Left ventricle myocardium inferior (tissue), 1 donor: ENCODE measurements around the gene PTPRG. TPM values are rescaled to one million over a fixed set of nuclear protein-coding genes. Genes with fewer than 3 reads are reported as not detected.

ENCODE experiments used
- DNase-seq: peaks from one replicate; pipeline ENCODE4 v3.0.0-alpha.2; 2020
- H3K27ac ChIP-seq: fragments of 200-600 bp; replicated peaks from 2 replicates; pipeline ENCODE4 v1.8.0; 2021
- H3K27me3 ChIP-seq: fragments of 200-600 bp; 2 replicates; pipeline ENCODE4 v1.8.0; 2021; ENCODE audit warnings: low read depth
- H3K36me3 ChIP-seq: fragments of 200-600 bp; 2 replicates; pipeline ENCODE4 v1.8.0; 2021
- H3K4me1 ChIP-seq: fragments of 200-600 bp; 2 replicates; pipeline ENCODE4 v1.8.0; 2021
- H3K4me3 ChIP-seq: fragments of 200-600 bp; 2 replicates; pipeline ENCODE4 v1.8.0; 2021; ENCODE audit warnings: mild to moderate bottlenecking, moderate library complexity
- H3K9me3 ChIP-seq: fragments of 200-600 bp; replicated peaks from 2 replicates; pipeline ENCODE4 v1.8.0; 2021
- intact Hi-C: fragments of 100-400 bp; cut with micrococcal nuclease; formaldehyde crosslinking; loops from one replicate; pipeline ENCODE4 v1.11.0; 2022
- total RNA-seq: library from RNA; stranded (reverse); fragmentation: NEBNext Ultra II Directional; extraction: Animal tissue kit (Norgen Biotek cat#: 25700); gene quantifications from one replicate; pipeline ENCODE4 v1.2.1, GENCODE V29; 2021
- TF ChIP-seq, protein P1 (sequence below): fragments of 200-600 bp; IDR thresholded peaks from 2 replicates; pipeline ENCODE4 v1.8.0; 2021; ENCODE audit warnings: antibody characterized with exemption, mild to moderate bottlenecking, borderline replicate concordance
- donor health status: DM: no; HTN: yes; CAD: no; lungs with severe emphysema.

The PTPRG gene
- total RNA-seq, 1 donor from 2014 or later: 29.6 TPM

DNA sequence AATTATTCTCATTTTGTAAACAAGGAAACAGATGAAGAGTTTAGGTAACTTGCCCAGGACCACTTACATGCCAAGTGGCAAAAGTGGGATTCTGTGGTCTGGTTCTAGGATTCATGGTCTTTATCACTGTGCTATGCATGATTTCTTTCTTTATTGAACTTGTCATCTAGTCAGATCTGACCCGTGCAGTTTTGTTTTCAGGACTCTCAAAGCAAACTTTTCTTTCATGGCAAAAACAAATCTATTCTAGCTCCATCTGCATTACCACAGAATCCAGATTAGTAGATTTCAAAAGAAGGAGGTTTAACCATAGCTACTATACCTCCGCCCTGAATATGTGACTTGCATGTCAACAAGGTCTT, 404.4 kb downstream of the PTPRG start:
- no peak overlapping the region for H3K4me3 ChIP-seq
- no peak overlapping the region for H3K27ac ChIP-seq
- no peaks in the 10 kb centered on the region for H3K27me3 ChIP-seq
- DNase-seq: no peak
- TF ChIP-seq, protein P1, sequence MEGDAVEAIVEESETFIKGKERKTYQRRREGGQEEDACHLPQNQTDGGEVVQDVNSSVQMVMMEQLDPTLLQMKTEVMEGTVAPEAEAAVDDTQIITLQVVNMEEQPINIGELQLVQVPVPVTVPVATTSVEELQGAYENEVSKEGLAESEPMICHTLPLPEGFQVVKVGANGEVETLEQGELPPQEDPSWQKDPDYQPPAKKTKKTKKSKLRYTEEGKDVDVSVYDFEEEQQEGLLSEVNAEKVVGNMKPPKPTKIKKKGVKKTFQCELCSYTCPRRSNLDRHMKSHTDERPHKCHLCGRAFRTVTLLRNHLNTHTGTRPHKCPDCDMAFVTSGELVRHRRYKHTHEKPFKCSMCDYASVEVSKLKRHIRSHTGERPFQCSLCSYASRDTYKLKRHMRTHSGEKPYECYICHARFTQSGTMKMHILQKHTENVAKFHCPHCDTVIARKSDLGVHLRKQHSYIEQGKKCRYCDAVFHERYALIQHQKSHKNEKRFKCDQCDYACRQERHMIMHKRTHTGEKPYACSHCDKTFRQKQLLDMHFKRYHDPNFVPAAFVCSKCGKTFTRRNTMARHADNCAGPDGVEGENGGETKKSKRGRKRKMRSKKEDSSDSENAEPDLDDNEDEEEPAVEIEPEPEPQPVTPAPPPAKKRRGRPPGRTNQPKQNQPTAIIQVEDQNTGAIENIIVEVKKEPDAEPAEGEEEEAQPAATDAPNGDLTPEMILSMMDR: no peak
- no peaks in the 10 kb centered on the region for H3K9me3 ChIP-seq
- H3K36me3 ChIP-seq: no peaks in the 10 kb centered on the region
- peaks cover 17% of the 10 kb centered on the region for H3K4me1 ChIP-seq
- intact Hi-C loops: no loop called here

DNA sequence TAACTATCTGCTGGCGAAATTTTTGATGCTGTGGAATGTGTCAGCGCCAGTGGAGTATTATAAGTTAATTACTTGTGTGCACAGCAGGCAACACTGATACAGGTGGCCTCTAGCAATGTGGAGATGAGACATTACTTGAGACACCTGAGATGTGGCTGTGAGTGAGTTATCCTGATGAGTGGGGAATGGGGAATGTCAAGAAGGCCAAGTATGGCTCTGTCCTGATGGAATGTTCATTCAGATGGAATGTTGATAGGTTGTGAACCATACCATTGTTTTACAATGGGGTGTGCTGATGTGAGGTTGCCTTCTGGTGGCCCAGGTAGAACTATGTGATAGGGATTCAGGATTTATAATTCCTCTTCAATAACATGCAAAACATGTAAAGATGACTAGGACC, 404.8 kb downstream of the PTPRG start:
- TF ChIP-seq, protein P1: no peak

DNA sequence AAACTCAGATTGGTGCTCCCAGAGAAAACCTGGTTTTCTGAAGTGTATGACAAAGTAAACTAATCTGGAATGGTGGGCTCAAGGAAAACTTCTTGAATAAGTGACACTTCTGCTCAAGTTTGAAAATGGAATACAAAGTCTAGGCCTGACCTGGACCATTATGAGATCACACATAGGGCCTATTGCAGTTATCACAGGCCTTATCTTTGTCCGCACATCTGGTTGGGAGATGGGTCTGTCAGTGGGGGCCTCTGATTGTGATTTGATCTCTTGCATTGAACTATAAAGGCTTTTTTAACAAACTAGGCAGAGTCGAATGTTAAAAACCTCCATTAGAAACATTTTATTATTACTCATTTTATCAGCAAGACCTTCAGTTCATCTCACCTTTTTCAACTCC, 405.6 kb downstream of the PTPRG start:
- H3K27ac ChIP-seq: no peak overlapping the region
- H3K4me3 ChIP-seq: no peak overlapping the region
- H3K27me3 ChIP-seq: no peaks in the 10 kb centered on the region
- TF ChIP-seq, protein P1: no peak
- no peak for DNase-seq
- peaks cover 9% of the 10 kb centered on the region for H3K4me1 ChIP-seq
- intact Hi-C loops: no loop called here
- H3K9me3 ChIP-seq: no peaks in the 10 kb centered on the region
- no peaks in the 10 kb centered on the region for H3K36me3 ChIP-seq

More for the DNA sequence above, 404.8 kb downstream of the PTPRG start:
- H3K9me3 ChIP-seq: no peaks in the 10 kb centered on the region
- no peak overlapping the region for H3K27ac ChIP-seq
- no peak for DNase-seq
- H3K27me3 ChIP-seq: no peaks in the 10 kb centered on the region
- no peak overlapping the region for H3K4me3 ChIP-seq
- intact Hi-C loops: no loop called here
- H3K4me1 ChIP-seq: peaks cover 12% of the 10 kb centered on the region
- no peaks in the 10 kb centered on the region for H3K36me3 ChIP-seq

DNA sequence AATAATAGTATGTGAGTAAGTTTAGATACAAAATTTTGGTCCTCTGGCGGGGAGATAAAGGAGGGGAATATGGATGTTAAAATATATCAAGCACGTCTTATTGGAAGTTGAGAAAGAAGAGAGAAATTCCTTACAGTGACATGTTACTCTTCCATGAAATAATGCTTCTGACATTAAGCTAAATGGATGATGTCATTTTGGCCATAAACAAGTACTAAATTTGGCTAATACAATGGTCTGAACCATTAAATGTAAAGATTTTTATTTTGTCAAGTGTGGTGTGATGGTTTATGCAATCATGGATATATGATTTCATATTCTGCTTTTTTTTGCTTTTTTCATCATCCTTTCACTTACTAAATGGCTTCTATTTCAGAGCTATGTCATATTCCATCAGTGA, 406.6 kb downstream of the PTPRG start:
- Histone ChIP-seq H3K4me1 (peaks cover 9% of the 10 kb centered on the region), H3K36me3 (no peaks in the 10 kb centered on the region), H3K4me3 (no peak overlapping the region), H3K27ac (no peak overlapping the region), H3K27me3 (no peaks in the 10 kb centered on the region), H3K9me3 (no peaks in the 10 kb centered on the region)
- intact Hi-C loops: no loop called here
- TF ChIP-seq, protein P1: no peak
- DNase-seq: no peak

DNA sequence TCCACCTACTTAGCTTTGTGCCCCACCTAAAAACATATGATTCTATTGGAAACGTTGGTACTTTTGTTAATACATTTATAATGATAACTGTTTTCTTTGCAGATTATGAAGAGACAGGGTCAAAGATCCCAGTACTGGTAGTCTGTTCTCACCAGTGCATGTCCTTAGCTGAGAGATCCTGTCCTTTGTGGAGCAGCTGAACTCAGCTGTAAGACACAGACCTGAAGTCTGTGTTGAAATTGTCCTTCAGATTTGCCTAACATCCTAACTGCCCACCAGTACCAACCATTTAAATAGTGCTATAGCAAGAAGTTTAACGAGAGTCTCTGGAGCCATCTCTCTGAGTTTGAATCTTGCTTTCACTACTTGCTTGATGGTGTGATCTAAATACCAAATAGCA, 413.3 kb downstream of the PTPRG start:
- Histone ChIP-seq H3K4me3 (no peak overlapping the region), H3K36me3 (no peaks in the 10 kb centered on the region), H3K27ac (peak overlapping the region; percentile 44), H3K9me3 (no peaks in the 10 kb centered on the region), H3K4me1 (peaks cover 57% of the 10 kb centered on the region), H3K27me3 (no peaks in the 10 kb centered on the region)
- TF ChIP-seq, protein P1: no peak
- DNase-seq: no peak
- intact Hi-C loops: no loop called here

DNA sequence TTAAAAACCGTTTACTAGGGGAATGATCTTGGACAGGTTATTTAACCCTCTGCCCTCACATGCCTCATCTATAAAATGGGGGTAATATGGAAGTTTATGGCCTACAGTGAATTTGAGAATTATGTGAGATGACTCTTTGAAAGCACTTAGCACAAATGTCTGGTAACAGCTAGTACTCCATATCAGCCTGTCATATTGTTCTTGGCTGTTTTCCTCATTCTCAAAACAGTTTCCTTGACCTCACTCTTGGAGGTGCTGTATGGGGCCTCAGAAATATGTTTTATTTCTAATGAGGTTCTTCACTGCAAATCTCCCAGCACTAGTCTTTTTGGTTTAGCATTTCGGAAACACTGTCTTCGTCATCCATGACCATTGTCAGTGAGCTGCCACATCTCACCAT, 413.8 kb downstream of the PTPRG start:
- no peak for DNase-seq
- Histone ChIP-seq H3K27ac (peak overlapping the region; percentile 44), H3K36me3 (no peaks in the 10 kb centered on the region), H3K9me3 (no peaks in the 10 kb centered on the region), H3K27me3 (no peaks in the 10 kb centered on the region), H3K4me1 (peaks cover 63% of the 10 kb centered on the region), H3K4me3 (no peak overlapping the region)
- TF ChIP-seq, protein P1: no peak
- intact Hi-C loops: no loop called here
